Astrocyte of the hippocampus (primary cell): ENCODE results near the gene HNRNPM.
"Not testable (repeated sequence)": the region's sequence is repeated elsewhere in the genome, so short reads cannot be mapped to it uniquely, and the experiment has no call there.

Experiments used
- DNase-seq: peaks from one replicate; pipeline ENCODE4 v3.0.0; 2011; ENCODE audit warnings: low read depth, low spot score

HNRNPM gene

GRCh38 chr19:8423817-8424223 is 21.0 kb upstream of the HNRNPM start:
- peak; percentile 97 for DNase-seq

- not testable (repeated sequence) for DNase-seq
Measured at GRCh38 chr19:8425331-8425730, 19.4 kb upstream of the HNRNPM start.

GRCh38 chr19:8426283-8426682 is 18.5 kb upstream of the HNRNPM start:
- no peak for DNase-seq

GRCh38 chr19:8429044-8429443 is 15.7 kb upstream of the HNRNPM start:
- DNase-seq, result no peak

- DNase-seq, result no peak
Measured at GRCh38 chr19:8429826-8430225, 14.9 kb upstream of the HNRNPM start.

- DNase-seq, result no peak
Measured at GRCh38 chr19:8430650-8431049, 14.1 kb upstream of the HNRNPM start.

GRCh38 chr19:8438236-8438635 is 6.5 kb upstream of the HNRNPM start:
- no peak for DNase-seq

GRCh38 chr19:8441725-8442544 is 2.8 kb upstream of the HNRNPM start:
- DNase-seq, result no peak

- DNase-seq, result not testable (repeated sequence)
Measured at GRCh38 chr19:8444140-8444676, 567 bp upstream of the HNRNPM start.

GRCh38 chr19:8445488-8446001 is 770 bp downstream of the HNRNPM start:
- DNase-seq, result peak; percentile 67

GRCh38 chr19:8446061-8446709 is 1.4 kb downstream of the HNRNPM start:
- DNase-seq, result no peak

- DNase-seq, result no peak
Measured at GRCh38 chr19:8449830-8450229, 5.1 kb downstream of the HNRNPM start.

GRCh38 chr19:8451377-8451776 is 6.6 kb downstream of the HNRNPM start:
- DNase-seq, result no peak

- peak; percentile 79 for DNase-seq
Measured at GRCh38 chr19:8451885-8452284, 7.1 kb downstream of the HNRNPM start.

GRCh38 chr19:8452446-8453123 is 7.8 kb downstream of the HNRNPM start:
- no peak for DNase-seq

- no peak for DNase-seq
Measured at GRCh38 chr19:8453616-8454015, 8.8 kb downstream of the HNRNPM start.

GRCh38 chr19:8454218-8454617 is 9.4 kb downstream of the HNRNPM start:
- no peak for DNase-seq

GRCh38 chr19:8455018-8455417 is 10.2 kb downstream of the HNRNPM start:
- no peak for DNase-seq

GRCh38 chr19:8456064-8456463 is 11.3 kb downstream of the HNRNPM start:
- no peak for DNase-seq

GRCh38 chr19:8457209-8457608 is 12.4 kb downstream of the HNRNPM start:
- no peak for DNase-seq

GRCh38 chr19:8457827-8458226 is 13.1 kb downstream of the HNRNPM start:
- DNase-seq, result no peak

GRCh38 chr19:8458380-8458779 is 13.6 kb downstream of the HNRNPM start:
- DNase-seq, result no peak
